Hair follicular keratinocyte (primary cell): Measurements from ENCODE around the gene SREBF1. TPM values are rescaled to one million over a fixed set of nuclear protein-coding genes. Genes with fewer than 3 reads are reported as not detected.

Source experiments
- total RNA-seq: library from RNA; depleted of rRNA; stranded (reverse); fragments of >200 nt; gene quantifications from 2 replicates; pipeline ENCODE4 v1.2.3, GENCODE V29; 2015

Gene SREBF1
- total RNA-seq: 92.7 and 111 TPM in 2 replicates

GRCh38 chr17:17836818-17837379 lies at the start of gene SREBF1:
SREBF1 (minus strand) TSS chr17:17836986; CDS start chr17:17836817, 169 bp downstream.

Other genes with a start within 250 kb of the SREBF1 start
- gene PEMT, start 245.3 kb downstream of the SREBF1 start, total RNA-seq: 75.3 and 91.9 TPM in 2 replicates
- 16.7 and 17.2 TPM in 2 replicates for gene RAI1, start 155.5 kb downstream of the SREBF1 start, total RNA-seq
- 23.3 and 25.3 TPM in 2 replicates for gene TOM1L2, start 135.4 kb upstream of the SREBF1 start, total RNA-seq
- 0.15 and 0.55 TPM in 2 replicates for gene DRC3, start 135.9 kb upstream of the SREBF1 start, total RNA-seq
- 15.5 and 15.8 TPM in 2 replicates for gene ATPAF2, start 202.2 kb upstream of the SREBF1 start, total RNA-seq
- gene GID4, start 202.4 kb upstream of the SREBF1 start, total RNA-seq: 10.8 and 15.9 TPM in 2 replicates